Measurements from ENCODE around the gene SPPL3.

DNA sequence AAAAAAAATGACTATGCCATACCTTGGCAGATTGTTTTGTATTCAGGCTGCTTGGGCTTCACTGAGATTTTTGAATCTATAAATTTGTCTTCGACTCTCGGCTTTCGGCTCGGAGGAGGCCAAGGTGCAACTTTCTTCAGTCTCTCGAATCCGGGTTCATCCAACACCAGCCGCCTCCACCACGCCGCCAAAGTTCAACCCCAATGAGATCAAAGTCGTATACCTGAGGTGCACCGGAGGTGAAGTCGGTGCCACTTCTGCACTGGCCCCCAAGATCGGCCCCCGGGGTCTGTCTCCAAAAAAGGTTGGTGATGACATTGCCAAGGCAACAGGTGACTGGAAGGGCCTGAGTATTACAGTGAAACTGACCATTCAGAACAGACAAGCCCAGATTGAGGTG, 12.4 kb upstream of the SPPL3 start:
- TF ChIP-seq, protein P1, sequence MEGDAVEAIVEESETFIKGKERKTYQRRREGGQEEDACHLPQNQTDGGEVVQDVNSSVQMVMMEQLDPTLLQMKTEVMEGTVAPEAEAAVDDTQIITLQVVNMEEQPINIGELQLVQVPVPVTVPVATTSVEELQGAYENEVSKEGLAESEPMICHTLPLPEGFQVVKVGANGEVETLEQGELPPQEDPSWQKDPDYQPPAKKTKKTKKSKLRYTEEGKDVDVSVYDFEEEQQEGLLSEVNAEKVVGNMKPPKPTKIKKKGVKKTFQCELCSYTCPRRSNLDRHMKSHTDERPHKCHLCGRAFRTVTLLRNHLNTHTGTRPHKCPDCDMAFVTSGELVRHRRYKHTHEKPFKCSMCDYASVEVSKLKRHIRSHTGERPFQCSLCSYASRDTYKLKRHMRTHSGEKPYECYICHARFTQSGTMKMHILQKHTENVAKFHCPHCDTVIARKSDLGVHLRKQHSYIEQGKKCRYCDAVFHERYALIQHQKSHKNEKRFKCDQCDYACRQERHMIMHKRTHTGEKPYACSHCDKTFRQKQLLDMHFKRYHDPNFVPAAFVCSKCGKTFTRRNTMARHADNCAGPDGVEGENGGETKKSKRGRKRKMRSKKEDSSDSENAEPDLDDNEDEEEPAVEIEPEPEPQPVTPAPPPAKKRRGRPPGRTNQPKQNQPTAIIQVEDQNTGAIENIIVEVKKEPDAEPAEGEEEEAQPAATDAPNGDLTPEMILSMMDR (IDR thresholded peaks at IDR 0.05; ENCODE audit: low read depth, low read length, poor library complexity, severe bottlenecking) = no peak
- TF ChIP-seq EZH2phosphoT487 (IDR thresholded peaks at IDR 0.05; ENCODE audit: borderline replicate concordance, low read length) = no peak
